Measurements from ENCODE around the gene TCAF1. TPM values are rescaled to one million over a fixed set of nuclear protein-coding genes. Genes with fewer than 3 reads are reported as not detected.

TCAF1 gene
- total and polyA plus RNA-seq, 4 donors: 10.1 to 65.8 (median 24.7) TPM

DNA sequence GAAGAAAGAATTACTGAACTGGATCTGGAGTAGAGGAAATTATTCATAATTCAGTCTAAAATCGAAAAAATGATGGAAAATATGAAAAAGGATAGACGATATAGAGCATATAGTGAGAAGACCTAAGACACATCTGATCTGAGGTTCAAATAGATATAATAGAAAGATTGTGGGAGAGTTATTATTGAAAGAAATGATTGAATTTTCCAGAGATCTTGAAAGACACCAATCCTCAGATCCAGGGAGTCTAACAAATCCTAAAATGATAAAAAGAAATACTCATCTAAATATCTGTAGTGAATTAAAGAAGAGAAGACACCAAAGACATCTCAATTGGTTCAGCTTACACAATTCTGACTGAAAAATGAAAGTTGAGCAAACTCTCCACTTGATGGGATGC lies 12.9 kb downstream of the TCAF1 start:
- 93 to 96% methylated on average over 2 of the region's 2 CpGs for WGBS, 2 donors
- Histone ChIP-seq H3K4me1 (ENCODE audit: control insufficient read depth in 5 of 5, insufficient read depth in 5 of 5, low read length in 5 of 5) (peaks cover 0 to 15% (median 4%) of the 10 kb centered on the region in 5 donors), H3K27ac (ENCODE audit: low read depth in 1 of 2, low read length in 1 of 2) (no peak overlapping the region), H3K9ac (ENCODE audit: insufficient read depth in 1 of 2, low read length in 2 of 2) (no peak overlapping the region), H3K27me3 (ENCODE audit: control insufficient read depth in 3 of 3, insufficient read depth in 3 of 3, low read length in 2 of 3) (no peaks in the 10 kb centered on the region), H3K4me3 (no peak overlapping the region), H3K9me3 (ENCODE audit: control insufficient read depth in 4 of 4, insufficient read depth in 3 of 4, low read length in 3 of 4) (peaks cover 0 to 9% (median 0%) of the 10 kb centered on the region in 4 donors), H3K36me3 (ENCODE audit: control insufficient read depth in 4 of 4, insufficient read depth in 4 of 4, low read length in 4 of 4) (peaks cover 0 to 4% (median 0%) of the 10 kb centered on the region in 4 donors)
- DNase-seq (no peak), ATAC-seq (ENCODE audit: insufficient read depth, low FRiP score) (no peak)
- TF ChIP-seq, protein P1, sequence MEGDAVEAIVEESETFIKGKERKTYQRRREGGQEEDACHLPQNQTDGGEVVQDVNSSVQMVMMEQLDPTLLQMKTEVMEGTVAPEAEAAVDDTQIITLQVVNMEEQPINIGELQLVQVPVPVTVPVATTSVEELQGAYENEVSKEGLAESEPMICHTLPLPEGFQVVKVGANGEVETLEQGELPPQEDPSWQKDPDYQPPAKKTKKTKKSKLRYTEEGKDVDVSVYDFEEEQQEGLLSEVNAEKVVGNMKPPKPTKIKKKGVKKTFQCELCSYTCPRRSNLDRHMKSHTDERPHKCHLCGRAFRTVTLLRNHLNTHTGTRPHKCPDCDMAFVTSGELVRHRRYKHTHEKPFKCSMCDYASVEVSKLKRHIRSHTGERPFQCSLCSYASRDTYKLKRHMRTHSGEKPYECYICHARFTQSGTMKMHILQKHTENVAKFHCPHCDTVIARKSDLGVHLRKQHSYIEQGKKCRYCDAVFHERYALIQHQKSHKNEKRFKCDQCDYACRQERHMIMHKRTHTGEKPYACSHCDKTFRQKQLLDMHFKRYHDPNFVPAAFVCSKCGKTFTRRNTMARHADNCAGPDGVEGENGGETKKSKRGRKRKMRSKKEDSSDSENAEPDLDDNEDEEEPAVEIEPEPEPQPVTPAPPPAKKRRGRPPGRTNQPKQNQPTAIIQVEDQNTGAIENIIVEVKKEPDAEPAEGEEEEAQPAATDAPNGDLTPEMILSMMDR (IDR thresholded peaks at IDR 0.05; ENCODE audit: control extremely low read depth, extremely low read depth): no peak

DNA sequence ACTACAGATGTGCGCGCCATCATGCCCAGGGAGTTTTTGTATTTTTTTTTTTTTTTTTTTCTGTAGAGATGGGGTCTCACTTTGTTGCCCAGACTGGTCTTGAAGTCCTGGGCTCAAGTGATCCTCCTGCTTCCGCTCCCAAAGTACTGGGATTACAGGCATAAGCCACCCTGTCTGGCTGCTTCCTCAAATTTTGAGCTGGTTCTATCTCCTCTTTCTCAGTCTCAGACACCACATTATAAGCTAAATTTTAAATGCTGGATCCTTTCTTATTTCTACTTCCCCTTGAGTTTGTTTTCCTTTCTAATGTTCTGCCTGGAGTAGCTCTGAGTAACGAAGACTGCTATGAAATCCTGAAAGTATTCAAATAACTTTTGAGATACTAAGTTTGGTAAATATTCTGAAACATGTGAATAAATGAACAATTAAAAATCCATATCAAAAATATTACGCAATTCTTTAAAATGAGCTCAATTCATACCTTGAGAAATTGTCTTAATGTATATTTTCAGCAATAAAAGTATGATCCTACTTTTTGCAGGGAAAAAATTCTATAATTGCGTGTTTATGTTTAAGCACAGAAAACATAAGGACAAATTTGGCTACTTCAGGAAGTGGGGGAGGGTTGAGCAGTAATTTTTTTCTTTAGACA lies 15.0 kb downstream of the TCAF1 start:
- DNase-seq (no peak), ATAC-seq (ENCODE audit: insufficient read depth, low FRiP score) (no peak)
- peaks cover 0 to 4% (median 0%) of the 10 kb centered on the region in 4 donors for H3K36me3 ChIP-seq (ENCODE audit: control insufficient read depth in 4 of 4, insufficient read depth in 4 of 4, low read length in 4 of 4)
- TF ChIP-seq, protein P1 (IDR thresholded peaks at IDR 0.05; ENCODE audit: control extremely low read depth, extremely low read depth): no peak
- H3K4me3 ChIP-seq: no peak overlapping the region
- 88 to 90% methylated on average over 6 of the region's 6 CpGs for WGBS, 2 donors
- peaks cover 0 to 21% (median 5%) of the 10 kb centered on the region in 5 donors for H3K4me1 ChIP-seq (ENCODE audit: control insufficient read depth in 5 of 5, insufficient read depth in 5 of 5, low read length in 5 of 5)
- no peaks in the 10 kb centered on the region for H3K27me3 ChIP-seq (ENCODE audit: control insufficient read depth in 3 of 3, insufficient read depth in 3 of 3, low read length in 2 of 3)
- peaks cover 0 to 3% (median 0%) of the 10 kb centered on the region in 4 donors for H3K9me3 ChIP-seq (ENCODE audit: control insufficient read depth in 4 of 4, insufficient read depth in 3 of 4, low read length in 3 of 4)
- H3K9ac ChIP-seq (ENCODE audit: insufficient read depth in 1 of 2, low read length in 2 of 2): no peak overlapping the region
- no peak overlapping the region for H3K27ac ChIP-seq (ENCODE audit: low read depth in 1 of 2, low read length in 1 of 2)

DNA sequence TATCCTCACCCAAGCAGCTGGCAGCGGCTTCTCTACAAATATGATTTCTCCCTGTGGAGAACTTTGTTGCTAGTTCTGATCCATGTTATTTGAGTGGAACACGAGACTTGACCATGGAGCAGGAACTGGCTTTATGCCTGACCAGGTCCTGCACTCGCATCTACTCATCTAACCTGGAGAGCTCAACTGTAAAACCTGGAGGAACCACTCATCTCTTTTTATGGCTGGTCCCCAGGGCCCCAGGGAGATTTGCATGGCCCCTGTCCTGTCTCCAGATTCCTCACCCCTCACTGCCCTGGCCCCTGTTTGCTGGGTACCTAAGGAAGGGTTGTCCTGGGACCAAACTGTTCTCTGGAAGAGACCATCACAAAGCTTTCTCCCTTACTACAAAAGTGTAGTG lies 16.0 kb downstream of the TCAF1 start:
- H3K27ac ChIP-seq (ENCODE audit: low read depth in 1 of 2, low read length in 1 of 2): no peak overlapping the region
- H3K27me3 ChIP-seq (ENCODE audit: control insufficient read depth in 3 of 3, insufficient read depth in 3 of 3, low read length in 2 of 3): no peaks in the 10 kb centered on the region
- no peak overlapping the region for H3K9ac ChIP-seq (ENCODE audit: insufficient read depth in 1 of 2, low read length in 2 of 2)
- DNase-seq (no peak), ATAC-seq (ENCODE audit: insufficient read depth, low FRiP score) (no peak)
- no peak overlapping the region for H3K4me3 ChIP-seq
- H3K9me3 ChIP-seq (ENCODE audit: control insufficient read depth in 4 of 4, insufficient read depth in 3 of 4, low read length in 3 of 4): peaks cover 0 to 3% (median 0%) of the 10 kb centered on the region in 4 donors
- peaks cover 0 to 30% (median 8%) of the 10 kb centered on the region in 5 donors for H3K4me1 ChIP-seq (ENCODE audit: control insufficient read depth in 5 of 5, insufficient read depth in 5 of 5, low read length in 5 of 5)
- H3K36me3 ChIP-seq (ENCODE audit: control insufficient read depth in 4 of 4, insufficient read depth in 4 of 4, low read length in 4 of 4): peaks cover 0 to 4% (median 0%) of the 10 kb centered on the region in 4 donors
- TF ChIP-seq, protein P1 (IDR thresholded peaks at IDR 0.05; ENCODE audit: control extremely low read depth, extremely low read depth): no peak
- 81 to 89% methylated on average over 3 of the region's 3 CpGs for WGBS, 2 donors

All from lung (tissue), 12 donors.